Liver (tissue), 9 donors: ENCODE measurements around the gene DHX40. TPM values are rescaled to one million over a fixed set of nuclear protein-coding genes. Genes with fewer than 3 reads are reported as not detected.
"Not testable (repeated sequence)": the region's sequence is repeated elsewhere in the genome, so short reads cannot be mapped to it uniquely, and the experiment has no call there.

Experiments used
- DNase-seq: peaks from one replicate; pipeline ENCODE4 v3.0.0-alpha.2; 2017; ENCODE audit warnings: low spot score
- H3K27ac ChIP-seq, 2 donors: one replicate each; pipeline ENCODE4 v1.7.0; 2013; ENCODE audit warnings: inconsistent platforms in 2 of 2, low read length in 2 of 2, control low read depth in 1 of 2, low read depth in 1 of 2, mild to moderate bottlenecking in 1 of 2
- H3K27me3 ChIP-seq, 4 donors: one replicate each; pipeline versions ENCODE4 v1.6.1 to v1.7.0; 2013; ENCODE audit warnings: low read length in 3 of 4, inconsistent platforms in 1 of 4, mild to moderate bottlenecking in 1 of 4, moderate library complexity in 1 of 4; ENCODE audit not compliant: control insufficient read depth in 4 of 4, insufficient read depth in 4 of 4
- H3K36me3 ChIP-seq, 4 donors: one replicate each; pipeline versions ENCODE4 v1.6.1 to v1.7.0; 2013; ENCODE audit warnings: low read length in 3 of 4, mild to moderate bottlenecking in 3 of 4, low read depth in 1 of 4, moderate library complexity in 1 of 4; ENCODE audit not compliant: control insufficient read depth in 4 of 4, insufficient read depth in 3 of 4
- H3K4me1 ChIP-seq, 4 donors: one replicate each; pipeline versions ENCODE4 v1.6.1 to v1.7.0; 2013; ENCODE audit warnings: low read length in 3 of 4, mild to moderate bottlenecking in 3 of 4, moderate library complexity in 1 of 4; ENCODE audit not compliant: control insufficient read depth in 4 of 4, insufficient read depth in 4 of 4
- H3K4me3 ChIP-seq, 3 donors: one replicate each; pipeline versions ENCODE4 v1.6.1 to v1.7.0; 2013; ENCODE audit warnings: low read length in 3 of 3, control low read depth in 1 of 3, low read depth in 1 of 3, mild to moderate bottlenecking in 1 of 3
- H3K9ac ChIP-seq, 2 donors: one replicate each; pipeline ENCODE4 v1.7.0; 2013; ENCODE audit warnings: low read length in 2 of 2, mild to moderate bottlenecking in 2 of 2, moderate library complexity in 2 of 2, control low read depth in 1 of 2, low read depth in 1 of 2
- H3K9me3 ChIP-seq, 4 donors: one replicate each; pipeline versions ENCODE4 v1.6.1 to v1.7.0; 2013; ENCODE audit warnings: low read length in 3 of 4; ENCODE audit not compliant: control insufficient read depth in 4 of 4
- CTCF ChIP-seq: fragments of 150-350 bp; IDR thresholded peaks from 2 replicates; pipeline ENCODE4 v1.5.1; 2017; ENCODE audit warnings: improper control_type of control experiment, low read depth, low read length; ENCODE audit not compliant: missing input control
- EGR1 ChIP-seq, 2 donors: IDR thresholded peaks; 2 replicates each; pipeline ENCODE4 v1.6.1; 2016 to 2018; ENCODE audit warnings: antibody characterized with exemption in 2 of 2, low read depth in 2 of 2
- FOXA1 ChIP-seq: IDR thresholded peaks from 2 replicates; pipeline ENCODE4 v1.6.1; 2016; ENCODE audit warnings: antibody characterized with exemption
- FOXA2 ChIP-seq: IDR thresholded peaks from 2 replicates; pipeline ENCODE4 v1.6.1; 2016; ENCODE audit warnings: antibody characterized with exemption
- GABPA ChIP-seq, 2 donors: IDR thresholded peaks in 1 of 2; conservative IDR thresholded peaks in 1 of 2; 2 replicates each; pipeline ENCODE4 v1.6.1; 2016; ENCODE audit warnings: antibody characterized with exemption in 2 of 2, mild to moderate bottlenecking in 1 of 2, moderate library complexity in 1 of 2
- HNF4A ChIP-seq, 2 donors: conservative IDR thresholded peaks; 2 replicates each; pipeline ENCODE4 v1.6.1; 2016; ENCODE audit warnings: antibody characterized with exemption in 2 of 2, mild to moderate bottlenecking in 2 of 2
- HNF4G ChIP-seq: IDR thresholded peaks from 2 replicates; pipeline ENCODE4 v1.6.1; 2016; ENCODE audit warnings: antibody characterized with exemption
- JUND ChIP-seq, 2 donors: IDR thresholded peaks; 2 replicates each; pipeline ENCODE4 v1.6.1; 2016; ENCODE audit warnings: antibody characterized with exemption in 2 of 2
- MAX ChIP-seq: IDR thresholded peaks from 2 replicates; pipeline ENCODE4 v1.6.1; 2016; ENCODE audit warnings: antibody characterized with exemption
- NR2F2 ChIP-seq: IDR thresholded peaks from 2 replicates; pipeline ENCODE4 v1.6.1; 2016; ENCODE audit warnings: antibody characterized with exemption
- RAD21 ChIP-seq, 2 donors: IDR thresholded peaks; 2 replicates each; pipeline ENCODE4 v1.6.1; 2016; ENCODE audit warnings: antibody characterized with exemption in 2 of 2, mild to moderate bottlenecking in 2 of 2
- REST ChIP-seq: IDR thresholded peaks from 2 replicates; pipeline ENCODE4 v1.6.1; 2016; ENCODE audit warnings: antibody characterized with exemption, mild to moderate bottlenecking
- RXRA ChIP-seq, 2 donors: IDR thresholded peaks; 2 replicates each; pipeline ENCODE4 v1.6.1; 2017 to 2018; ENCODE audit warnings: antibody characterized with exemption in 2 of 2, mild to moderate bottlenecking in 1 of 2
- SP1 ChIP-seq: IDR thresholded peaks from 2 replicates; pipeline ENCODE4 v1.6.1; 2018; ENCODE audit warnings: antibody characterized with exemption, mild to moderate bottlenecking
- TAF1 ChIP-seq: conservative IDR thresholded peaks from 2 replicates; pipeline ENCODE4 v1.6.1; 2016; ENCODE audit warnings: antibody characterized with exemption, mild to moderate bottlenecking
- YY1 ChIP-seq: IDR thresholded peaks from 2 replicates; pipeline ENCODE4 v1.6.1; 2016; ENCODE audit warnings: antibody characterized with exemption, mild to moderate bottlenecking
- WGBS: extraction: QIAGEN DNeasy Blood & Tissue Kit; methylation state at CpG from one replicate; pipeline ENCODE4 v1.1.7; 2013; 5-methylcytosine and 5-hydroxymethylcytosine counted together
- polyA plus RNA-seq, 2 donors: library from polyadenylated mRNA; stranded (reverse) in 1 of 2; unstranded in 1 of 2; fragments of 200-250 nt in 1 of 2; fragments of >200 nt in 1 of 2; fragmentation: Nextera tagmentation in 1 of 2; extraction: Ambion mirVana in 1 of 2; gene quantifications; one replicate each; pipeline versions ENCODE4 v1.2.1 to v1.2.3, GENCODE V29; 2013 to 2015
- total RNA-seq, 2 donors: library from RNA; depleted of rRNA; stranded (reverse); fragments of >200 nt; gene quantifications; one replicate each; pipeline ENCODE4 v1.2.3, GENCODE V29; 2014
- donor health status: healthy.
- donor health status: healthy.
- donor health status: healthy.
- donor health status: healthy.
- donor health status: healthy.

DHX40 gene
- total and polyA plus RNA-seq, 4 donors, result 3.8 to 20.7 (median 11.2) TPM

- H3K9me3 ChIP-seq, H3K36me3 ChIP-seq, H3K4me3 ChIP-seq, DNase-seq, H3K9ac ChIP-seq, H3K27me3 ChIP-seq, H3K4me1 ChIP-seq, H3K27ac ChIP-seq: not testable (repeated sequence)
- no CpG with 5 or more reads among the region's 1 CpG for WGBS
Measured at GRCh38 chr17:59584168-59584567, 18.8 kb downstream of the DHX40 start.

- Histone ChIP-seq H3K27me3 (no peaks in the 10 kb centered on the region), H3K4me1 (no peaks in the 10 kb centered on the region), H3K27ac (no peak overlapping the region), H3K9ac (no peak overlapping the region), H3K36me3 (peaks cover 3 to 14% (median 10%) of the 10 kb centered on the region in 4 donors), H3K9me3 (no peaks in the 10 kb centered on the region), H3K4me3 (no peak overlapping the region)
- no peak for TF ChIP-seq HNF4G
- DNase-seq, result no peak
Measured at GRCh38 chr17:59600169-59600568, 34.8 kb downstream of the DHX40 start.

- H3K27me3 ChIP-seq, result no peaks in the 10 kb centered on the region
- no peak for DNase-seq
- H3K27ac ChIP-seq, result no peak overlapping the region
- no peak overlapping the region for H3K9ac ChIP-seq
- H3K36me3 ChIP-seq, result peaks cover 3 to 22% (median 16%) of the 10 kb centered on the region in 4 donors
- no peak overlapping the region for H3K4me3 ChIP-seq
- no peaks in the 10 kb centered on the region for H3K4me1 ChIP-seq
- WGBS, result 92% methylated on average over 2 of the region's 2 CpGs
- no peak for TF ChIP-seq MAX
- no peak for TF ChIP-seq CTCF
- no peak for TF ChIP-seq NR2F2
- TF ChIP-seq RAD21 (IDR thresholded peaks at IDR 0.05), result no peak
- no peak for TF ChIP-seq EGR1 (IDR thresholded peaks at IDR 0.05; ENCODE audit: low read depth in 2 of 2)
- TF ChIP-seq HNF4G, result no peak
- no peak for TF ChIP-seq YY1
- TF ChIP-seq TAF1, result no peak
- TF ChIP-seq JUND (IDR thresholded peaks at IDR 0.05), result no peak
- TF ChIP-seq REST, result no peak
- TF ChIP-seq FOXA1, result no peak
- no peak for TF ChIP-seq SP1
- no peak for TF ChIP-seq FOXA2
- no peak for TF ChIP-seq RXRA (IDR thresholded peaks at IDR 0.05)
- TF ChIP-seq HNF4A (conservative IDR thresholded peaks at IDR 0.05), result no peak
- no peak for TF ChIP-seq GABPA (IDR thresholded peaks at IDR 0.05 in 1 of 2, conservative IDR thresholded peaks at IDR 0.05 in 1 of 2)
- no peaks in the 10 kb centered on the region for H3K9me3 ChIP-seq
Measured at GRCh38 chr17:59601130-59601529, 35.7 kb downstream of the DHX40 start.
